Measurements from ENCODE around the gene TAC4.

DNA sequence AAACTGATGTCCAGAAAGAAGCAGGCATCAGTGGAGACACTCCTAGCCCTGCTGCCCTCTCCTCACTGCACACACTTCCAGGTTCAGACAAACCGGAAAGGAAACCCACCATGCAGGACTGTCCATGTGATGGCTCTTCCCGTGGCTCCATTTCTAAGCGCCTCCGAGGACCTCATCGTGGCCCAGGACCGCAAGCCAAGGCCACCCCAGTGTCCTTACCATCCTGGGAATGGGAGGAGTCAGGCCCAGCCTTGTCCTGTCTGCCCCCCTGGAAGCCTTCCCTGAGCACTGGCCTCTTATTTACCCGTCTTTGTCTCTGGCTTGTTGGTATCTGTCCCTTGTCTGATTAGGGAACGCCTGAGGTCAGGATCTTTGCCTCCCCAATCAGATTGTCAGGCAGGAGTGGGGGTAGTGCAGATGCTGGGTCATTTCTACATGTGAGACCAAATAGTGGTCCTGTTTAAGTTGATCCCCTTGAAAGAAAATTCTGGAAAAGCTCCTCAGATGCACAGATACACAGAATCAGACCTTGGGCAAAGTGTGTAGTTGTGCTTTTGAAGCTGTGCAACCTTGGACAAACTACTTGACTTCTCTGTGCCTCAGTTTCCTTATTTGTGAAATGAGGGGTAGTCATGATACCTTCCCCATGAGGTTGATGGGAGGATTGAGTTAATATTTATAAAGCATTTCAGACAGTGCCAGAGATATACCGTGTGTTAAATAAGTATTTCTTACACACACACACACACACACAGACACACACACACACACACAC, 744 bp downstream of the TAC4 start:
- TF ChIP-seq, protein P1, sequence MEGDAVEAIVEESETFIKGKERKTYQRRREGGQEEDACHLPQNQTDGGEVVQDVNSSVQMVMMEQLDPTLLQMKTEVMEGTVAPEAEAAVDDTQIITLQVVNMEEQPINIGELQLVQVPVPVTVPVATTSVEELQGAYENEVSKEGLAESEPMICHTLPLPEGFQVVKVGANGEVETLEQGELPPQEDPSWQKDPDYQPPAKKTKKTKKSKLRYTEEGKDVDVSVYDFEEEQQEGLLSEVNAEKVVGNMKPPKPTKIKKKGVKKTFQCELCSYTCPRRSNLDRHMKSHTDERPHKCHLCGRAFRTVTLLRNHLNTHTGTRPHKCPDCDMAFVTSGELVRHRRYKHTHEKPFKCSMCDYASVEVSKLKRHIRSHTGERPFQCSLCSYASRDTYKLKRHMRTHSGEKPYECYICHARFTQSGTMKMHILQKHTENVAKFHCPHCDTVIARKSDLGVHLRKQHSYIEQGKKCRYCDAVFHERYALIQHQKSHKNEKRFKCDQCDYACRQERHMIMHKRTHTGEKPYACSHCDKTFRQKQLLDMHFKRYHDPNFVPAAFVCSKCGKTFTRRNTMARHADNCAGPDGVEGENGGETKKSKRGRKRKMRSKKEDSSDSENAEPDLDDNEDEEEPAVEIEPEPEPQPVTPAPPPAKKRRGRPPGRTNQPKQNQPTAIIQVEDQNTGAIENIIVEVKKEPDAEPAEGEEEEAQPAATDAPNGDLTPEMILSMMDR (conservative IDR thresholded peaks at IDR 0.05) = no peak
- TF ChIP-seq ZFX (IDR thresholded peaks at IDR 0.05) = no peak

All from C4-2B (cell line).